OCI-LY1 (cell line): Measurements from ENCODE around the gene CILP2.

Experiments
- H2AFZ ChIP-seq: fragments of 200-600 bp; sonication (generic), shearing (Covaris generic); 2 replicates; pipeline ENCODE4 v1.6.0; 2014; ENCODE audit warnings: antibody characterized with exemption, mild to moderate bottlenecking, low read length
- H3F3A ChIP-seq: fragments of 200-600 bp; sonication (generic), shearing (Covaris generic); 2 replicates; pipeline ENCODE4 v1.6.0; 2014; ENCODE audit warnings: mild to moderate bottlenecking, antibody characterized with exemption, low read length, moderate library complexity; ENCODE audit not compliant: insufficient read depth
- H3K27ac ChIP-seq: fragments of 200-600 bp; sonication (generic); 2 replicates; pipeline ENCODE4 v1.5.1; 2014; ENCODE audit warnings: low read length, mixed run types, mild to moderate bottlenecking, low read depth; ENCODE audit not compliant: poor library complexity, severe bottlenecking
- H3K27me3 ChIP-seq: fragments of 200-600 bp; sonication (generic); 2 replicates; pipeline ENCODE4 v1.6.0; 2014; ENCODE audit warnings: antibody characterized with exemption, mild to moderate bottlenecking, low read length, moderate library complexity; ENCODE audit not compliant: insufficient read depth
- H3K36me3 ChIP-seq: fragments of 200-600 bp; sonication (generic); 2 replicates; pipeline ENCODE4 v1.6.1; 2014; ENCODE audit warnings: mild to moderate bottlenecking, antibody characterized with exemption, low read length, moderate library complexity, mixed read lengths; ENCODE audit not compliant: insufficient read depth
- H3K4me1 ChIP-seq: fragments of 200-600 bp; sonication (generic); 2 replicates; pipeline ENCODE4 v1.5.1; 2014; ENCODE audit warnings: mild to moderate bottlenecking, low read length, moderate library complexity; ENCODE audit not compliant: insufficient read depth, severe bottlenecking
- H3K4me2 ChIP-seq: fragments of 200-600 bp; sonication (generic), shearing (Covaris generic); 2 replicates; pipeline ENCODE4 v1.6.1; 2014; ENCODE audit warnings: low read length
- H3K4me3 ChIP-seq: fragments of 200-600 bp; sonication (generic); 2 replicates; pipeline ENCODE4 v1.5.1; 2014; ENCODE audit warnings: low read length, low read depth, mild to moderate bottlenecking, mixed read lengths; ENCODE audit not compliant: poor library complexity, severe bottlenecking
- H3K79me2 ChIP-seq: fragments of 200-600 bp; shearing (Covaris generic); 2 replicates; pipeline ENCODE4 v1.6.1; 2016; ENCODE audit warnings: mixed run types, low read length, mixed read lengths; ENCODE audit not compliant: insufficient read depth
- H3K9ac ChIP-seq: fragments of 200-600 bp; sonication (generic), shearing (Covaris generic); 2 replicates; pipeline ENCODE4 v1.6.1; 2014; ENCODE audit warnings: mild to moderate bottlenecking, low read length, mixed read lengths
- H3K9me2 ChIP-seq: fragments of 200-600 bp; sonication (generic), shearing (Covaris generic); 2 replicates; pipeline ENCODE4 v1.6.1; 2014; ENCODE audit warnings: low read depth, mild to moderate bottlenecking, low read length, mixed read lengths
- H3K9me3 ChIP-seq: fragments of 200-600 bp; shearing (Covaris generic); 2 replicates; pipeline ENCODE4 v1.6.1; 2014; ENCODE audit warnings: low read length, mixed read lengths
- H4K20me1 ChIP-seq: fragments of 200-600 bp; sonication (generic), shearing (Covaris generic); 2 replicates; pipeline ENCODE4 v1.6.0; 2016; ENCODE audit warnings: mild to moderate bottlenecking, low read length; ENCODE audit not compliant: insufficient read depth
- EZH2 ChIP-seq: fragments of 200-600 bp; sonication (generic), shearing (Covaris generic); IDR thresholded peaks from 2 replicates; pipeline ENCODE4 v1.8.0; 2017; ENCODE audit warnings: borderline replicate concordance, mixed run types, mild to moderate bottlenecking, antibody characterized with exemption, low read length, moderate library complexity, mixed read lengths
- TF ChIP-seq, protein P1 (sequence below): fragments of 200-600 bp; sonication (generic), shearing (Covaris generic); IDR thresholded peaks from 2 replicates; pipeline ENCODE4 v1.5.1; 2017; ENCODE audit warnings: mild to moderate bottlenecking, antibody characterized with exemption, low read length, moderate library complexity, mixed read lengths

Gene CILP2

DNA sequence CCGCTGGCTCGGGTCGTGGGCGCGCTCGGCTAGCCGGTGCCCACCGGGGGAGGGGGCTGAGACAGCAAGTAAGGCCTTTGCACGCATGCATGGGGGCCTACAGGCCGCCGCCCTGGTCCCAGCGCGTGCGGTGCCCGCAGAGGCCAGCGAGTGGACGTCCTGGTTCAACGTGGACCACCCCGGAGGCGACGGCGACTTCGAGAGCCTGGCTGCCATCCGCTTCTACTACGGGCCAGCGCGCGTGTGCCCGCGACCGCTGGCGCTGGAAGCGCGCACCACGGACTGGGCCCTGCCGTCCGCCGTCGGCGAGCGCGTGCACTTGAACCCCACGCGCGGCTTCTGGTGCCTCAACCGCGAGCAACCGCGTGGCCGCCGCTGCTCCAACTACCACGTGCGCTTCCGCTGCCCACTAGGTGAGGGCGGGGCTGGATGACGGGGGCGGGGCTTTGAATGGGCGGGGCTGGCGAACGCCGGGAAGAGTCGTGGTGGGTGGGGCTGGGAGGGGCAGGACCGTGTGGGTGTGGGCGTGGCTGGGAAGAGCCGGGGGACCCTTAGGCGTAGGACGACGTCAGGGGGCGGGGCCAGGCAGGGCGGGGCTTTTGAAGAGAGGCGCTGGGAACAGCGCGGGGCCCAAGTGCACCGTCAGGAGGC lies 2.1 kb downstream of the CILP2 start:
- Histone ChIP-seq H3K9ac (no peak overlapping the region), H3K27ac (no peak overlapping the region), H3K36me3 (no peaks in the 10 kb centered on the region; the same call in none of the 2 replicates), H2AFZ (no peak overlapping the region), H3K4me1 (peaks cover 10% of the 10 kb centered on the region), H3K4me3 (no peak overlapping the region), H4K20me1 (no peaks in the 10 kb centered on the region), H3K9me3 (no peaks in the 10 kb centered on the region), H3F3A (no peaks in the 10 kb centered on the region), H3K4me2 (no peak overlapping the region), H3K27me3 (no peaks in the 10 kb centered on the region), H3K79me2 (no peaks in the 10 kb centered on the region), H3K9me2 (no peaks in the 10 kb centered on the region)
- no peak for TF ChIP-seq EZH2
- TF ChIP-seq, protein P1, sequence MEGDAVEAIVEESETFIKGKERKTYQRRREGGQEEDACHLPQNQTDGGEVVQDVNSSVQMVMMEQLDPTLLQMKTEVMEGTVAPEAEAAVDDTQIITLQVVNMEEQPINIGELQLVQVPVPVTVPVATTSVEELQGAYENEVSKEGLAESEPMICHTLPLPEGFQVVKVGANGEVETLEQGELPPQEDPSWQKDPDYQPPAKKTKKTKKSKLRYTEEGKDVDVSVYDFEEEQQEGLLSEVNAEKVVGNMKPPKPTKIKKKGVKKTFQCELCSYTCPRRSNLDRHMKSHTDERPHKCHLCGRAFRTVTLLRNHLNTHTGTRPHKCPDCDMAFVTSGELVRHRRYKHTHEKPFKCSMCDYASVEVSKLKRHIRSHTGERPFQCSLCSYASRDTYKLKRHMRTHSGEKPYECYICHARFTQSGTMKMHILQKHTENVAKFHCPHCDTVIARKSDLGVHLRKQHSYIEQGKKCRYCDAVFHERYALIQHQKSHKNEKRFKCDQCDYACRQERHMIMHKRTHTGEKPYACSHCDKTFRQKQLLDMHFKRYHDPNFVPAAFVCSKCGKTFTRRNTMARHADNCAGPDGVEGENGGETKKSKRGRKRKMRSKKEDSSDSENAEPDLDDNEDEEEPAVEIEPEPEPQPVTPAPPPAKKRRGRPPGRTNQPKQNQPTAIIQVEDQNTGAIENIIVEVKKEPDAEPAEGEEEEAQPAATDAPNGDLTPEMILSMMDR: no peak

DNA sequence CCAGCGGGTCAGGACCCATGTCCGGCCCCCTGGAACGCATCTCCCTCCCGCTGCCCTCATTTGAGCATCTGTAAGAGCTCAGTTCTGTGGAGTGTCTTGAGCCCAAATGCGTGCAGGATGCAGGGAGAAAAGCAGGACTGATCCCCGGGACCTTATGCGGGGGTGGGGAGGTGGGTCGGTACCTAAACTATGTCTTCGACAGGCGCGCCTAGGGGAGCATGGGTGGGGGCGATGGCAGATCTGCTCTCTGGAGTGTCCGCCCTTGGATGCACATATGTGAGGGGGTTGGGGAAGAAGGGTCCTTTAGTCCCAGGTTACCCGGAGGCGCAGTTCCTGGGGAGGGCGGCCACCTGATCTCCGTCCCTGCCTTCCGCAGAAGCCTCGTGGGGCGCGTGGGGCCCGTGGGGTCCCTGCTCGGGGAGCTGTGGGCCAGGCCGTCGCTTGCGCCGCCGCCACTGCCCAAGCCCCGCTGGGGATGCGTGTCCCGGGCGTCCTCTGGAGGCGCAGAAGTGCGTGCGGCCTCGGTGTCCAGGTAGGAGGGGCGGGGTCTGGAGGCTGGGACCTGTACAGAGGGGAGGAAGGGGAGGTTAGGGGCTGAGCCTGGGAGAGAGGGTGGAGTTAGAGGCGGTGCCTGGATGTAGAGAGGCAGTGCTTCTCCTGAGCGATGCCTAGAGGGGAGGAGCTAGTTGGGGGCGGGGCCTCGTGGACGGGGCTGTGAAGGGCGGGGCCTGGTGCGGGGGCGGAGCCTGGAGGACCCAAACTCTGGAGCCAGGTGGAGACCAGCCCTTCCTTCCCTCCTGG lies 2.9 kb downstream of the CILP2 start:
- H4K20me1 ChIP-seq: no peaks in the 10 kb centered on the region
- no peak for TF ChIP-seq EZH2
- TF ChIP-seq, protein P1: no peak
- no peak overlapping the region for H3K4me3 ChIP-seq
- no peaks in the 10 kb centered on the region for H3K9me3 ChIP-seq
- H3K79me2 ChIP-seq: no peaks in the 10 kb centered on the region
- H3K9ac ChIP-seq: no peak overlapping the region
- no peaks in the 10 kb centered on the region; the same call in 1 of the 2 replicates for H3K36me3 ChIP-seq
- no peaks in the 10 kb centered on the region for H3K9me2 ChIP-seq
- no peak overlapping the region for H3K4me2 ChIP-seq
- no peaks in the 10 kb centered on the region for H3K27me3 ChIP-seq
- H2AFZ ChIP-seq: no peak overlapping the region
- peaks cover 10% of the 10 kb centered on the region for H3K4me1 ChIP-seq
- H3K27ac ChIP-seq: no peak overlapping the region
- no peaks in the 10 kb centered on the region for H3F3A ChIP-seq

DNA sequence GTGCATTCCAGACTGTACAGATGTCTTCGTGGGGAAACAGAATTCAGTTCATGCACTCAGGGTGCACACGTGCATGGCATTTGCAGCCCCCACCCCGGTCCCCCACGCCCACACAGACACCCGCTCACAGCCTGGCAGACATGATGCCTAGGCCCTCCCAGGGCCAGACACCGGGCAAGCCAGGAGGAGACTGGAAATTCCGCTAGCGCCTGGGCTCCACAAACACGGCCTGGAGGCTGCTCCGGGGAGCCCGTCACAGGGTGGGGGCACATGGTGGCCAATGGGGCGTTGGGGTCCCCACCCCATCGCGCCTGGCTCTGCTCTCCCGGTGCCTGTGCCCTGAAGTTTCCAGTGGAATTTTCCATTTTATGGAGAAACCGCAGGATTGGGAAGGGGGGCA lies 3.6 kb downstream of the CILP2 start:
- Histone ChIP-seq H4K20me1 (no peaks in the 10 kb centered on the region), H3K36me3 (no peaks in the 10 kb centered on the region; the same call in 1 of the 2 replicates), H3K9me2 (no peaks in the 10 kb centered on the region), H3K4me3 (no peak overlapping the region), H3K4me1 (peaks cover 10% of the 10 kb centered on the region), H3K27ac (no peak overlapping the region), H3K9ac (no peak overlapping the region), H3K4me2 (no peak overlapping the region), H3K79me2 (no peaks in the 10 kb centered on the region), H3K27me3 (no peaks in the 10 kb centered on the region), H3F3A (no peaks in the 10 kb centered on the region), H2AFZ (no peak overlapping the region), H3K9me3 (no peaks in the 10 kb centered on the region)
- TF ChIP-seq, protein P1: no peak
- TF ChIP-seq EZH2: no peak
